ENCODE results near the gene RSPH9.
A peak's percentile ranks its signal among the peaks of the same experiment; 100 is the strongest.

RSPH9 gene

GRCh38 chr6:43669050-43669921, 24.4 kb downstream of the RSPH9 start:
- DNase-seq: no peak

- no peak for DNase-seq
Observed at GRCh38 chr6:43669922-43670622, 25.2 kb downstream of the RSPH9 start.

GRCh38 chr6:43670623-43670986, 25.8 kb downstream of the RSPH9 start:
- DNase-seq: no peak

GRCh38 chr6:43671011-43671800, 26.4 kb downstream of the RSPH9 start:
- no peak for DNase-seq

- DNase-seq: no peak
Observed at GRCh38 chr6:43671801-43672690, 27.2 kb downstream of the RSPH9 start.

- no peak for DNase-seq
Observed at GRCh38 chr6:43673444-43674084, 28.7 kb downstream of the RSPH9 start.

GRCh38 chr6:43674291-43674690, 29.5 kb downstream of the RSPH9 start:
- DNase-seq: no peak

GRCh38 chr6:43674921-43675320, 30.1 kb downstream of the RSPH9 start:
- DNase-seq: no peak

- DNase-seq: no peak
Observed at GRCh38 chr6:43676962-43677606, 32.2 kb downstream of the RSPH9 start.

DNA sequence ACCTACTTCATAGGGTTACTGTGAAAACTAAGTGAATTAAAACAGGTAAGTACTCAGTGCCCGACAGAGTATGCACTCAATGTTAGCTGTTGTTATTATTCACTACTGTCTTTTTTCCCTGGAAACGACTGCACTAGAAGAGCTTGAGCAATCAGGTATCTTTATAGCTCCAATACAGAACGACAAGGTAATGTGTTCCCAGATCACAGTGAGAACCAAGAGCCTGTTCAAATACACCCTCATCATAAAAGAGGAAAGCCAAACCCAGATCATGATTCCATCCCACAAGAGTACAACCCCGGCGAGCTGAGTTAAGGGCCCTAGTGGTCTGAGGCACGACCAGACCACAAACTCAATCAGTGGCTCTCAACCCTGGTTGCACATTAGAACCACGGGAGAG, 32.9 kb downstream of the RSPH9 start:
- DNase-seq: no peak

DNA sequence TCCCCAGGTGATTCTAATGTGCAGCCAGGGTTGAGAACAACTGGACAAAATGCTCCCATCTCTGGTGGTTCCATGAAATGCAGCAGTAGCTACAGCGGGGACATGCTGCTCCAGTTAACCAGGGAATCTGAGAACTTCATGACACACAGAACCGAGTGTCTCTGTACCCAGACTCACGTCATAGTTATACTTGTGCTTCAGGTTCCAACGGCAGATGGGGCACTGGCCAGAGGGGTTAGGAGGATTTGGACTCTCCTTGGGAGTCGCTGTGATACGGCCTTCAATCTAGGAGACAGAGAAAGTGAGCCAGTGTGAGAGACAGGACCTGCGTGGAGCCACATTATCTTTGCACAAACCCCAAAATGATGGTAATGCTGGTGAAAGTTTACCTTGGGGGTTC, 33.5 kb downstream of the RSPH9 start:
- DNase-seq: no peak

DNA sequence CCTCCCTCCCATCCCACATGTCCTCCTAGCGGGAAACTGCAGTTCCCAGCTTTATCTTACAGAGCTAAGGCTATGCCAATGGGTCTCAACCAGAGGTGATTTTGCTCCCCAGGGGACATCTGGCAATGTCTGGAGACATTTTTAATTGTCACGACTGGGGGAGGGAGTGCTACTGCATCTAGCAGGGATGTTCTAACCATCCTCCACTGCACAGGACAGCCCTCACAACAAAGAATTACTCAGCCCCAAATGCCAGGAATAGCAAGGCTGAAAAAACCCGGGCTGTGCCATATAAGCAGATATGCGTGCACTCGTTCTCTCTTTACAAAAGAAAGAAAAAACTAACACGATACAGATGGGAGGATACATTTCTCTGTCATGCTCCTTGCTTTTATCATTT, 34.2 kb downstream of the RSPH9 start:
- DNase-seq: no peak

- DNase-seq: no peak
Observed at GRCh38 chr6:43680308-43681200, 35.7 kb downstream of the RSPH9 start.

GRCh38 chr6:43681303-43681702, 36.5 kb downstream of the RSPH9 start:
- no peak for DNase-seq

DNA sequence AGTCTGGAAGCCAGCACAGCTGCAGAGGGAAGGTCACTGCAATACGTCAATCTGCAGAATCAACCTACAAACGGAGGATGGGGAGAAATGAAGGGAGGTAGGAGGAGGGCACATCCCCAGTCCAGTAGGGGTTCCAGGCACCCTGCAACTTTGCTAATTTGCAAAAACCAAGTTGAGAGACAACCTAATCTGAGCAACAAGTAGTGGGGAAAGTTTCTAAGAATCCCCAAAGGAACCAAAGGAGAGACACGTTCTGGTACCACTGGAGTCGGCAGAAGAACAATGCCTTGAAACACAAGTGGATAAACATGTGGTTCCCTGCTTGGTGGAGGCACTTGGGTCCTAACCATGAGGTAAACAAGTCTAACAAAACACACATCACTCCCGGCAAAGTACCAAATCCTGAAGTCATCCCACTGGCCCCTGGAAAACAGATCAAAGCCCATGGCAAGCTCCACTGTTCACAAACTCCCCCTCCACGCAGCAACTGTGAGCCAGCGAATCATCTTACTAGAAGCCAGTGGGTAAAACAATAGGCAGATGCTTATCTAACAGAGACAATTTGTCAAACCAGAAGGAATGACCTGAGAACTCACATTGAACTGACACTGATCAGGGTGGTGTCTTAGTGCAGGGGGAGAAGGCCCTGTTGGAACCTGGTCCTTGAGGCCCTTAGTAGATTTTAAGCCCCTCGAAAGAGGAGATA, 38.0 kb downstream of the RSPH9 start:
- no peak for DNase-seq

- DNase-seq: no peak
Observed at GRCh38 chr6:43683708-43684455, 39.0 kb downstream of the RSPH9 start.

GRCh38 chr6:43687079-43687436, 42.2 kb downstream of the RSPH9 start:
- no peak for DNase-seq

- DNase-seq: peak; percentile 91
Observed at GRCh38 chr6:43687437-43688347, 42.9 kb downstream of the RSPH9 start, which contains the start of gene MRPS18A. Gene MRPS18A (minus strand): TSS chr6:43687791. CDS start chr6:43687779, 12 bp downstream.
